Retina (tissue), 1 donor: ENCODE measurements around the gene PPP6R1.
A peak's percentile ranks its signal among the peaks of the same experiment; 100 is the strongest.
"Not testable (repeated sequence)": the region's sequence is repeated elsewhere in the genome, so short reads cannot be mapped to it uniquely, and the experiment has no call there.

Experiments
- DNase-seq: peaks from one replicate; pipeline ENCODE4 v3.0.0-alpha.2; 2016

The PPP6R1 gene

GRCh38 chr19:55223291-55224037 lies 35.4 kb downstream of the PPP6R1 start:
- no peak for DNase-seq

GRCh38 chr19:55220525-55220924 lies 38.3 kb downstream of the PPP6R1 start:
- DNase-seq: no peak

- DNase-seq: peak; percentile 89
Observed at GRCh38 chr19:55216461-55217198, 42.2 kb downstream of the PPP6R1 start.

GRCh38 chr19:55213547-55213946 lies 45.3 kb downstream of the PPP6R1 start:
- no peak for DNase-seq

GRCh38 chr19:55212447-55212846 lies 46.4 kb downstream of the PPP6R1 start:
- no peak for DNase-seq

GRCh38 chr19:55209693-55210472 lies 48.9 kb downstream of the PPP6R1 start:
- DNase-seq: no peak

- no peak for DNase-seq
Observed at GRCh38 chr19:55208880-55209692, 49.7 kb downstream of the PPP6R1 start, which contains the start of gene PTPRH. PTPRH (minus strand) TSS chr19:55209501; CDS start chr19:55209433, 68 bp downstream.

GRCh38 chr19:55206664-55207500 lies 51.9 kb downstream of the PPP6R1 start:
- peak; percentile 78 for DNase-seq

GRCh38 chr19:55202199-55202598 lies 56.6 kb downstream of the PPP6R1 start:
- DNase-seq: not testable (repeated sequence)

- no peak for DNase-seq
Observed at GRCh38 chr19:55199620-55200204, 59.1 kb downstream of the PPP6R1 start.

GRCh38 chr19:55198651-55199050 lies 60.2 kb downstream of the PPP6R1 start:
- no peak for DNase-seq

- no peak for DNase-seq
Observed at GRCh38 chr19:55197528-55197927, 61.3 kb downstream of the PPP6R1 start.

GRCh38 chr19:55196803-55197202 lies 62.0 kb downstream of the PPP6R1 start:
- no peak for DNase-seq

GRCh38 chr19:55193481-55193880 lies 65.3 kb downstream of the PPP6R1 start:
- DNase-seq: no peak

GRCh38 chr19:55189403-55189835 lies 69.4 kb downstream of the PPP6R1 start:
- no peak for DNase-seq

- DNase-seq: no peak
Observed at GRCh38 chr19:55188625-55189024, 70.2 kb downstream of the PPP6R1 start.

- no peak for DNase-seq
Observed at GRCh38 chr19:55186080-55186479, 72.7 kb downstream of the PPP6R1 start.

GRCh38 chr19:55181740-55182139 lies 77.1 kb downstream of the PPP6R1 start:
- no peak for DNase-seq
